Activated CD4-positive, CD25-positive, alpha-beta regulatory T cell (primary cell): Measurements from ENCODE around the gene TCF7L2.

Experiments used
- DNase-seq, 4 experiments: peaks; one replicate each; lab custom pipeline; 2025; lab: John Stamatoyannopoulos, UW

Gene TCF7L2

GRCh38 chr10:113148901-113149300, 198.9 kb downstream of the TCF7L2 start:
- DNase-seq, result no peak

- no peak for DNase-seq
Observed at GRCh38 chr10:113149626-113150025, 199.6 kb downstream of the TCF7L2 start.

GRCh38 chr10:113151190-113151666, 201.2 kb downstream of the TCF7L2 start:
- no peak for DNase-seq

GRCh38 chr10:113153493-113154102, 203.6 kb downstream of the TCF7L2 start:
- no peak for DNase-seq

GRCh38 chr10:113157441-113157840, 207.4 kb downstream of the TCF7L2 start:
- no peak for DNase-seq

GRCh38 chr10:113158183-113158582, 208.1 kb downstream of the TCF7L2 start:
- DNase-seq, result no peak

- no peak for DNase-seq
Observed at GRCh38 chr10:113159563-113159962, 209.5 kb downstream of the TCF7L2 start.

- DNase-seq, result no peak
Observed at GRCh38 chr10:113160641-113161040, 210.6 kb downstream of the TCF7L2 start.

GRCh38 chr10:113161066-113161465, 211.0 kb downstream of the TCF7L2 start:
- DNase-seq, result no peak

- no peak for DNase-seq
Observed at GRCh38 chr10:113162960-113163359, 212.9 kb downstream of the TCF7L2 start.

GRCh38 chr10:113165673-113166072, 215.6 kb downstream of the TCF7L2 start:
- DNase-seq, result no peak

GRCh38 chr10:113167702-113168101, 217.7 kb downstream of the TCF7L2 start:
- no peak for DNase-seq

- no peak for DNase-seq
Observed at GRCh38 chr10:113168584-113168983, 218.5 kb downstream of the TCF7L2 start.

- no peak for DNase-seq
Observed at GRCh38 chr10:113169111-113169510, 219.1 kb downstream of the TCF7L2 start.

GRCh38 chr10:113169853-113170460, 219.9 kb downstream of the TCF7L2 start:
- DNase-seq, result no peak

- no peak for DNase-seq
Observed at GRCh38 chr10:113171662-113172061, 221.6 kb downstream of the TCF7L2 start.

GRCh38 chr10:113175176-113175575, 225.1 kb downstream of the TCF7L2 start:
- DNase-seq, result no peak

GRCh38 chr10:113175756-113176651, 226.0 kb downstream of the TCF7L2 start:
- DNase-seq, result no peak

- DNase-seq, result no peak
Observed at GRCh38 chr10:113176652-113177155, 226.7 kb downstream of the TCF7L2 start.

- no peak for DNase-seq
Observed at GRCh38 chr10:113177156-113177935, 227.3 kb downstream of the TCF7L2 start.

- no peak for DNase-seq
Observed at GRCh38 chr10:113177936-113178335, 227.9 kb downstream of the TCF7L2 start.

GRCh38 chr10:113178771-113179170, 228.7 kb downstream of the TCF7L2 start:
- DNase-seq, result no peak
